ENCODE measurements around the gene TMEM30B. TPM values are rescaled to one million over a fixed set of nuclear protein-coding genes. Genes with fewer than 3 reads are reported as not detected.

TMEM30B gene
- total and polyA plus RNA-seq, 2 of the 4 experiments (the other 2 are of a cell fraction) = 0.03 TPM; not detected in 1

DNA sequence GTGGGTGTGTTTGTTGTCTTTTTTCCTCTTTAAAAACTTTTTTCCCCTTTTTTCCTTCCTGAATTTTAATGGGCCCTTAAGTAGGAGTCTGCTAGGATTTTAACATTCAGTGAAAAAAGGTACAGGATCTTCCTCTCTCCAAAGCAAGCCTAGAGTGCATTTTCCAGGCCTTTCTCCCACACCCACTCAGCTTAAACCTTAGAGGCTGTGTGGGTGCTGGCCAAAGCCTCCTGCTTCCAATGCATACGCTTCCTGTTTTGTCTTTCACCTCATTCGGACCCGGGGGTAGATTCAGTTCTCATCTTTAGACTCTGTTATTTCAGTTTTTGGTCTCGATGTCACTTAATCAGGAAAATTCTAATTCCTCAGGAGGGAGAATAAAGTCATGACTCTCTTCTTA is 51.2 kb downstream of the TMEM30B start:
- Histone ChIP-seq H2BK120ac (ENCODE audit: low read depth, low read length) (no peak overlapping the region), H3K9me3 (ENCODE audit: control insufficient read depth, insufficient read depth, low read length) (no peaks in the 10 kb centered on the region), H3K4me2 (ENCODE audit: low read depth, low read length) (no peak overlapping the region), H2AK9ac (replicated peaks; ENCODE audit: low read depth, low read length, poor library complexity) (no peak overlapping the region), H2BK20ac (ENCODE audit: low read depth, low read length) (no peak overlapping the region), H3K4me3 (ENCODE audit: insufficient read depth, low read depth, low read length) (no peak overlapping the region), H2BK5ac (ENCODE audit: low read depth, low read length, poor library complexity, severe bottlenecking) (no peak overlapping the region), H3K36me3 (ENCODE audit: control insufficient read depth, insufficient read depth, low read length) (no peaks in the 10 kb centered on the region), H3K4me1 (ENCODE audit: control insufficient read depth, insufficient read depth, low read length) (peaks cover 20% of the 10 kb centered on the region), H3K9ac (ENCODE audit: low read depth, low read length) (no peak overlapping the region), H3K27me3 (ENCODE audit: control insufficient read depth, insufficient read depth, low read length) (no peaks in the 10 kb centered on the region), H4K91ac (ENCODE audit: insufficient read depth, low read depth, low read length) (no peak overlapping the region), H3K56ac (ENCODE audit: extremely low read depth, insufficient read depth, low read length) (no peak overlapping the region), H3K79me1 (ENCODE audit: low read depth in 1 of 2, low read length in 2 of 2) (no peaks in the 10 kb centered on the region), H4K20me1 (ENCODE audit: insufficient read depth, low read length) (no peaks in the 10 kb centered on the region), H3K4ac (ENCODE audit: low read depth, low read length) (peak overlapping the region; percentile 26; the same call in 1 of the 2 replicates), H4K5ac (ENCODE audit: low read depth, low read length) (no peak overlapping the region), H3K14ac (replicated peaks; ENCODE audit: low read depth, low read length) (peak overlapping the region; percentile 19; the same call in 1 of the 2 replicates), H3K18ac (ENCODE audit: low read depth, low read length) (peak overlapping the region; percentile 29; the same call in 1 of the 2 replicates), H2AK5ac (ENCODE audit: low read depth, low read length) (no peak overlapping the region; the same call in 1 of the 2 replicates), H3K23ac (ENCODE audit: low read depth, low read length) (no peak overlapping the region), H4K8ac (ENCODE audit: low read depth in 2 of 2, low read length in 2 of 2) (0 out of 4 replicates have a peak overlapping the region, but pooled peaks have one; percentile 27 to 35), H2AFZ (replicated peaks; ENCODE audit: low read length, poor library complexity) (no peak overlapping the region), H3K27ac (ENCODE audit: insufficient read depth, low read length) (no peak overlapping the region), H2BK15ac (ENCODE audit: low read depth, low read length) (no peak overlapping the region), H3K9me1 (ENCODE audit: insufficient read depth, low read length) (peaks cover 4% of the 10 kb centered on the region)
- dilution Hi-C loops (cut with HindIII; ENCODE audit: low sequenced_read_pairs, unreplicated experiment) (no loop called here), in situ Hi-C loops (cut with MboI; ENCODE audit: low sequenced_read_pairs) (no loop called here), intact Hi-C loops (cut with micrococcal nuclease) (no loop called here)
- ChIA-PET POLR2A (ENCODE audit: unreplicated experiment) (no interaction called here), CTCF (interaction anchor here (1.3 kb wide), 1 partner anchor 13 kb away, joined by 3 read pairs; no protein-coding TSS in a partner anchor)
- no TSS peak for BruUV-seq (replicated peaks)
- WGBS, 2 experiments (ENCODE audit: extremely low coverage in 2 of 2, insufficient read length in 1 of 2) = no CpG with 5 or more reads among the region's 4 CpGs
- no peak for DNase-seq
- TF ChIP-seq SMC3 (IDR thresholded peaks at IDR 0.05; ENCODE audit: low read depth, low read length) = no peak
- no peak for ATAC-seq (ENCODE audit: low read depth)

Data from IMR-90 (cell line).